GM19328 (cell line): ENCODE results near the gene PEBP1.

Source experiments
- ATAC-seq: cut with Tn5 transposase; IDR thresholded peaks from one replicate; pipeline ENCODE4 v1.9.1; 2021; ENCODE audit warnings: mild to moderate bottlenecking, moderate library complexity; ENCODE audit not compliant: unreplicated experiment

Gene PEBP1

GRCh38 chr12:118135788-118136558 is at the start of gene PEBP1:
Gene PEBP1, plus strand, starts transcription at chr12:118136124. Its CDS starts 86 bp downstream, at chr12:118136210.
- peak; percentile 98 for ATAC-seq

GRCh38 chr12:118089782-118090181 is 46.1 kb upstream of the PEBP1 start:
- no peak for ATAC-seq

GRCh38 chr12:118094039-118094438 is 41.9 kb upstream of the PEBP1 start:
- no peak for ATAC-seq

DNA sequence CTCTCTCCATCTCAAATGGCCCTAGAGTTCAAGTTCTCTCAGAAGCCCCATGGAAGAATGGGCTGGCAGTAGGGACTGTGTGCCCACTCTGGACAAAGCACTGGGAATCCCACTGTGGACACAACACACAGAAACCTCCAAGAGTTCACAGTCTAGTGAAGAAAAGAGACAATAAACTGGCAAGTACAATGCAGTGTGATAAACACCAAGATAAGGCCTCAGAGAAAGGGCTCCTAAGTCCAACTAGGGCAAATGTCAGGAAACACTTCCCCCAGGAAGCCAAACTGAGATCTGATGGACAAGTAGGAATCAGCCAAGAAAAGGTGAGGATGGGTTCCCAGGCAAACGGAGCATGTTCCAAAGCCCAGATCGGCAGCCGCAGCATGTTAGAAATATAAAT is 37.5 kb upstream of the PEBP1 start:
- no peak for ATAC-seq

- ATAC-seq: no peak
Observed at GRCh38 chr12:118098911-118099671, 36.8 kb upstream of the PEBP1 start.

- ATAC-seq: no peak
Observed at GRCh38 chr12:118101051-118101450, 34.9 kb upstream of the PEBP1 start.

GRCh38 chr12:118102070-118102469 is 33.9 kb upstream of the PEBP1 start:
- no peak for ATAC-seq

DNA sequence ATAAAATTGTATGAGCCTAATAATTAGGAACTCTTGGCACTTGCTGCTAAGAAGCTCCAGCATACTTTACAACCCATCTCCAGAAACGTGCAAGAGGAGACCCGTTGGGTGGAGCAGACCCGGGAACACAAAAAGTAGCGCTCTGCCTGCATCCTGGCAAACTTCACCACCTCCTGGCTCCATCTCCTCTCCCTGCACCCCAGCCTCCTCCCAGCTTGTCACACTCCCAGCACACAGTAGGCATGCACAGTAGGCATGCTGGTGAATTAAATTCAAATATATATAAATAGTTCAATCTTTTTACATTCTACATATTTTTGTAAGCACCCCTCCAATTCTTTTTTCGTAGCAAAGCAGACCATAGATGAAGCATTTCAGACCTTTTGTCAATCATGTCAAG is 33.3 kb upstream of the PEBP1 start:
- no peak for ATAC-seq

GRCh38 chr12:118103201-118103600 is 32.7 kb upstream of the PEBP1 start:
- ATAC-seq: no peak

GRCh38 chr12:118103601-118104382 is 32.1 kb upstream of the PEBP1 start, which contains the start of gene VSIG10:
Gene VSIG10, minus strand, starts transcription at chr12:118104011. Its CDS starts 340 bp downstream, at chr12:118103671.
- ATAC-seq: no peak

DNA sequence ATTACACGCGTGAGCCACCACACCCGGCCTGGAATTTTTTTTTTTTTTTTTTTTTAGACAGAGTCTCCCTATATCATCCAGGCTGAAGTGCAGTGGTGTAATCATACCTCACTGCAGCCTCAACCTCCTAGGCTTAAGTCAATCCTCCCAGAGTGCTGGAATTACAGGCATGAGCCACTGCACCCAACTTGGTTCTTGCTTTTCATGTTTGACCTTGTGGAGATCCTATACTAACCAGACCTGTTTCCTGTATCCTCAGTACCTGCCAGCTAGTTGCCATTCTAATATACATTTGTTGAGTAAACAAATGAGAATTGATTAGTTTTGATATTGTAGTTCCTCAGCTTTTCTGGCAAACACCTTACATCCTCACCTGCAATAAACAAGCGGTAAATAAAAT is 28.9 kb upstream of the PEBP1 start:
- ATAC-seq: no peak

- ATAC-seq: no peak
Observed at GRCh38 chr12:118107694-118108093, 28.2 kb upstream of the PEBP1 start.

GRCh38 chr12:118109088-118109487 is 26.8 kb upstream of the PEBP1 start:
- ATAC-seq: no peak

- ATAC-seq: no peak
Observed at GRCh38 chr12:118119449-118119879, 16.5 kb upstream of the PEBP1 start.

DNA sequence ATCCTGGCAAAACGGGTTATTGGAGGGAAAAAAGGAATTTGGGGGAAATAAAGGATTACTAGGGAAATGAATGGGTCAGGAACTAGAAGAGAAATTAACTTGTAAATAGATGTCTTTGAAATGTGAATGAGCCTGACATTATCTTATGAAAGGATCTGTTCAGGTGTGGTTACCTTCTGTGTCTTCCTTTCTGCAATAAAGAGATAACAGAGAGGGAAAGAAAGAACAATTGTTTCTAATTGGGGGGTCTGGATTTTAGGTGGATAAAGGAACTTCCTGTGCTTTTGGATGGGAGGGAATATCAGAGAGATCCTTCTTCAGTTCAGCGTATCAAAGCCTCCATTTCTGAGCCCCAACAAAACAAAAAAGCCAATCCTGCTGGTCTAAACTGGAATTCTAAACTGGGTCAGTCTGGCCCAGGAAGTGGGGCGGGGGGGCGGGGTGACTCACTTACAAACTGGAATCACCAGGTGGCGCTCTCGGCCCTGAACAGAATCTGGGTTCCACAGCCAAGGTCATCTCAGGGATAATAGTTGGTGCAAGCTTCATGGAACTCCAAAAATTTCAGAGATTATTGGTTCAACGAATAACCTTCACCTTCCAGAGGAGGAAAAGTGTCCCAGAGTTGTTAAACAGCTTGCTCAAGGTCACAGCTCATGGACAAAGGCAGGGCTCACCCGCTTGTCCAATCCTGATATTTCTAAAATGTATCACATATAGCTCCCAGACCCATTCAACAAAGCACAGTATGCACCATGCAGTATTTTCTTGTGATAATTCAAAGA is 15.2 kb upstream of the PEBP1 start:
- no peak for ATAC-seq

DNA sequence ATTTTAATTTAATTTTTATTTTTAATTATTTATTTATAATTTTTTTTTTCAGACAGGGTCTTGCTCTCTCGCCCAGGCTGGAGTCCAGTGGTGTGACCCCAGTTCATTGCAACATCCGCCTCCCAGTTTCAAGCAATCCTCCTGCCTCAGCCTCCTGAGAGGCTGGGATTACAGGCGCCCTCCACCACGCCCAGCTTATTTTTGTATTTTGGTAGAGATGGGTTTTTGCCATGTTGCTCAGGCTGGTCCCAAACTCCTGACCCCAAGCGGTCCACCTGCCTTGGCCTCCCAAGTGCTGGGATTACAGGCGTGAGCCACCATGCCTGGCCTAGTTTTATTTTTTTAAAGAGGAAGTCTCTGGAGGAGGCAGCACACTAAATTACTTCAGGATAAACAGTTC is 13.7 kb upstream of the PEBP1 start:
- no peak for ATAC-seq

GRCh38 chr12:118124333-118124874 is 11.5 kb upstream of the PEBP1 start:
- ATAC-seq: no peak

DNA sequence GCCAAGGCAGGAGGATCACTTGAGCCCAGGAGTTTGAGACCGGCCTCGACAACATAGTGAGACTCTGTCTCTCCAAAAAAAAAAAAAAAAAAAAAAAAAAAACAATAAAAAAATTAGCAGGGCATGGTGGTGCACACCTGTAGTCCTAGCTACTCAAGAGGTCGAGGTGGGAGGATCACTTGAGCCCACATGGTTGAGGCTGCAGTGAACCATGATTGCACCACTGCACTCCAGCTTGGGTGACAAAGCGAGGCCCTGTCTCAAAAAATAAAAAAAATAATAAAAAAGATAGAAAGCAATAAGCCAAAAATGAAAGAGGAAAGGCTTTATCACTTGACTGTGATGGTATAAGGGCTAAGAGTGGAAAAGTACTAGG is 10.2 kb upstream of the PEBP1 start:
- ATAC-seq: no peak

DNA sequence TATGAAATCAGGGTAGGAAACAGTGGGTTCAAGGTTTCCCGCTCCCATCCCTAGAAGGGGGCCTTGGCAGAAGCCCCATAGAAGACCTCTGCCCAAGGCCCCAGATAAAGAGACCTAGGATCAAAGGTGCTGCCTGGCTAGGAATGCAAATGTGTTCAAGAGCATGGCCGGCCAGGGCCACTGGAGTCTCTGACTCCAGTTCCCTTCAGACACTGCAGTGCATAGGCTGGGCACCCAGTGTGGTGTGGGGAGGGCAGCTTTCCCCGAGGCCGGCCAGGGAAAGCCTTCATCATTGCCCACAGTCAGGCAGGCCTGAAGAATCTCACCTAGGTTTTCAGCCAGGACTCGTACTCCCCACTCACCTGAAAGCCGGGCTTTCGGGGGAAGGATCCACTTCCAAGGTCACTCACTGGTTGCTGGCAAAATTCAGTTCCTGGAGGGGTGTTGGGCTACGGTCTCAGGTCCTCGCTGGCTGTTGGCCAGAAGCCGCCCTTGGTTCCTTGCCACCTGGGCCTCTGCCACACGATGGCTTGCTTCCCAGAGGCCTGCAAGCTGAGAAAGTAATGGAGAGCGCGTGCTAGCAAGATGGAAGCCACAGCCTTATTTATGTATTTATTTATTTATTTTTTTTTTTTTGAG is 9.7 kb upstream of the PEBP1 start:
- ATAC-seq: no peak

- no peak for ATAC-seq
Observed at GRCh38 chr12:118127867-118128266, 8.1 kb upstream of the PEBP1 start.
